ENCODE results near the gene RNF123. TPM values are rescaled to one million over a fixed set of nuclear protein-coding genes. Genes with fewer than 3 reads are reported as not detected.

Gene RNF123
- total RNA-seq, 2 donors from 2014 or later = 36.4 to 39.3 TPM

DNA sequence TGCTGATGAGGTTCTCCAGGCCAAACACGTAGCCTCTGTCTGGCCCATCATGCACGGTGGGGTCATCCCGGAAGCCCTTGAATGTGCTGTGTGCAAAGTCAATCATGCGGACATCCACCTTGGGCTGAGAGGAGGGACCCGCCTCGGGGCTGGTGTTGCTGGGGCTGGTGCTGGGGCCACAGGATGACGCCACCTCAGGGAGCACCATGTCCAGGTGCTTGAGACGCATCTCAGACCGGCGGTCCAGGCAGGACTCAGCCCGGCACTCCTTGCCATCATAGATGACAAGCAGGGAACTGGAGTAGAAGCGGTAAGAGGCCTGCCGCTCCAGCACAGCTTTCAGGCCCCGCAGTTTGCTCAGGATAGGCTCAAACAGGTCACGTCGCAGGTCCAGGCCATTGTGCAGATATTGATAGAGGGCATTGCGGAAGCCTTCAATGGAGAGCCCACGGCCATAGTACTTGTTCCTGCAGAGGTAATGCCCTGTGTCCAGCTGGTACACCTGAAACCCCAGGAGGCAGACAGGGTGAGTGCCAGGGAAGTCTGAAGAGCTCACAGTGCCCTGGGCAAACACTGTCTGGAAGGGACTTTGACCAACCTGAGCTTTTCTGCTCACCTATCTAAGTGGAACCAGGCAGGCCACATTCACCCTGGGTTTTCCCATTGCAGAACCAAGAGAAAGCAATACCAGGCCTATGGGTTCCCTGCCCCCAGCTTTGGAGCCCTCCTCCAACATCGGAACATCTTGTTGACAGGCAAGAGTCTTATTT, 38.0 kb downstream of the RNF123 start:
- intact Hi-C loops (cut with DNase I) = no loop called here
- peaks cover 8% of the 10 kb centered on the region for H3K36me3 ChIP-seq
- no peak overlapping the region for H3K9ac ChIP-seq (ENCODE audit: low read depth in 2 of 2, low read length in 2 of 2)
- H3K4me1 ChIP-seq = peaks cover 23% of the 10 kb centered on the region
- no peak overlapping the region for H3K27ac ChIP-seq
- DNase-seq = no peak
- TF ChIP-seq CTCF (IDR thresholded peaks at IDR 0.05) = no peak
- H3K4me3 ChIP-seq = no peak overlapping the region
- no peaks in the 10 kb centered on the region for H3K27me3 ChIP-seq
- no peaks in the 10 kb centered on the region for H3K9me3 ChIP-seq

DNA sequence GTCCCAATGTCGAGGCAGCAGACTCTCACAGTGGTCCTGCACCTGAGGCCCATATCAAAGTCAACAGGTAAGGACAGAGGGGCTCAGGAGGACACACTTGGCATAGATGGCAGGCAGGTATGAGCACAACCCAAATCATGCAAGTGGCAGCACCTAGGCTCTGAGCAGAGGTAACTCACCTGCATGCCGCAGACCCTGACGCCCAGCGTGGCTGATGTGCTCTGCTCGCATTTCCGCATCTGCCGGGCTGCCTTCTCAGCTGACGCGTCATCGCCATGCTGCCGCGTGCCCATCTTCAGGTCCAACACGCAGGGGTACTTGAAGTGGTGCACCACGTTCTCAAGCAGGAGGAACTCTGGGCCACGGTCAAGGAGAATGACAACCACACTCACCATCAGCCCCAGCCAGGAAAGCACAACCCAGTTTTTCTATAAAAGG, 38.6 kb downstream of the RNF123 start:
- H3K27me3 ChIP-seq = no peaks in the 10 kb centered on the region
- intact Hi-C loops (cut with DNase I) = no loop called here
- H3K4me1 ChIP-seq = peaks cover 17% of the 10 kb centered on the region
- peaks cover 14% of the 10 kb centered on the region for H3K36me3 ChIP-seq
- no peak for TF ChIP-seq CTCF (IDR thresholded peaks at IDR 0.05)
- H3K27ac ChIP-seq = no peak overlapping the region
- no peak for DNase-seq
- no peaks in the 10 kb centered on the region for H3K9me3 ChIP-seq
- no peak overlapping the region for H3K9ac ChIP-seq (ENCODE audit: low read depth in 2 of 2, low read length in 2 of 2)
- no peak overlapping the region for H3K4me3 ChIP-seq

DNA sequence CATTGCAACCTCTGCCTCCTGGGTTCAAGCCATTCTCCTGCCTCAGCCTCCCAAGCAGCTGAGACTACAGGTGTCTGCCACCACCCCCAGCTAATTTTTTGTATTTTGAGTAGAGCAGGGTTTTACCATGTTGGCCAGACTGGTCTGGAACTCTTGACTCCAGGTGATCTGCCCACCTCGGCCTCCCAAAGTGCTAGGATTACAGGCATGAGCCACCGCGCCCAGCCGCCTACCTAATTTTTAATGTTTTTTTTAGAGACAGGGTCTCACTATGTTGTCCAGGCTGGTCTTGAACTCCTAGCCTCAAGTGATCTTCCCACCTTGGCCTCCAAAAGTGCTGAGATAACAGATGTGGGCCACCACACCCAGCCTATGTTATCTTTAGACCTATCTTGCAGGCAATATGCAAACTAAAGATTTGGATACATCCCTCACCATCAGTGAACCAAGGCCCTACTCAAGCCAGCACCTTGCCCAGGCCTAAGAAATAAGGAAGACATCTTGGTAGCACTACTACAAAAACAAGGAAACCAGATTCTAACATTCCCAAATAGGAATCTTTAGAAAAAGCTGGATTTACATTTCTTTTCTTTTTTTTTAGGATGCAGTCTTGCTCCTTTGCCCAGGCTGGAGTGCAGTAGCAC, 40.7 kb downstream of the RNF123 start:
- intact Hi-C loops (cut with DNase I) = no loop called here
- Histone ChIP-seq H3K36me3 (peaks cover 14% of the 10 kb centered on the region), H3K27ac (no peak overlapping the region), H3K9me3 (no peaks in the 10 kb centered on the region), H3K4me1 (peaks cover 8% of the 10 kb centered on the region), H3K4me3 (no peak overlapping the region), H3K9ac (ENCODE audit: low read depth in 2 of 2, low read length in 2 of 2) (no peak overlapping the region), H3K27me3 (no peaks in the 10 kb centered on the region)
- no peak for DNase-seq
- TF ChIP-seq CTCF (IDR thresholded peaks at IDR 0.05) = no peak

DNA sequence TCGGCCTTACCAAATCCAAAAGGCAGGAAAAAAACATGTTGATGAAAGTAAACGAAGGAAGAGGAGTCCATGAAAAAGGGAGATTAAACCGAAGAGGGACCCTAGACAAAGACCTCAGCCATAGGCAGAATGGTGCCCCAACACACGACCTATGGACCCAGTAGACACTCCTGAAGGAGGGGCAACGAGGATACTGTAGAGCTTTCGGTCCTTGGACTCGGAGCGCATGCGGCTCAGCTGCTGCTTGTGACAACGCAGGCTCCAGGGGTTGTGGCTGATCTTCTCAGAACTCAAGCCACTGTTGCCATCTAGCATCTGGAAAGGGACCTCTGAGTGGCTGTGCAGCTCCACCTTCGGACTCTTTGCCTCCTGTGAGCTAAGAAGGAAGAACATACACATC, 43.2 kb downstream of the RNF123 start:
- Histone ChIP-seq H3K4me1 (no peaks in the 10 kb centered on the region), H3K9ac (ENCODE audit: low read depth in 2 of 2, low read length in 2 of 2) (no peak overlapping the region), H3K36me3 (peaks cover 8% of the 10 kb centered on the region), H3K27me3 (no peaks in the 10 kb centered on the region), H3K27ac (no peak overlapping the region), H3K9me3 (no peaks in the 10 kb centered on the region), H3K4me3 (no peak overlapping the region)
- no peak for DNase-seq
- intact Hi-C loops (cut with DNase I) = no loop called here
- TF ChIP-seq CTCF (IDR thresholded peaks at IDR 0.05) = no peak

- no peaks in the 10 kb centered on the region for H3K9me3 ChIP-seq
- no peaks in the 10 kb centered on the region for H3K4me1 ChIP-seq
- TF ChIP-seq CTCF (IDR thresholded peaks at IDR 0.05) = no peak
- H3K4me3 ChIP-seq = no peak overlapping the region
- intact Hi-C loops (cut with DNase I) = no loop called here
- no peak overlapping the region for H3K27ac ChIP-seq
- peaks cover 7% of the 10 kb centered on the region for H3K36me3 ChIP-seq
- DNase-seq = no peak
- no peaks in the 10 kb centered on the region for H3K27me3 ChIP-seq
- H3K9ac ChIP-seq (ENCODE audit: low read depth in 2 of 2, low read length in 2 of 2) = no peak overlapping the region
Measured at GRCh38 chr3:49733551-49733950, 44.2 kb downstream of the RNF123 start.

All from colonic mucosa (tissue), 4 donors.